Tibial nerve (tissue), 4 donors: ENCODE measurements around the gene ALOXE3. TPM values are rescaled to one million over a fixed set of nuclear protein-coding genes. Genes with fewer than 3 reads are reported as not detected.
A peak's percentile ranks its signal among the peaks of the same experiment; 100 is the strongest.

Source experiments
- DNase-seq, 2 donors: peaks; one replicate each; pipeline ENCODE4 v3.0.0-alpha.2; 2019; ENCODE audit warnings: low spot score in 2 of 2
- H3K27ac ChIP-seq, 4 donors: fragments of 200-600 bp; sonication (generic) in 3 of 4; one replicate each; pipeline ENCODE4 v1.5.1; 2017 to 2019; ENCODE audit warnings: mild to moderate bottlenecking in 1 of 4
- H3K27me3 ChIP-seq, 2 donors: fragments of 200-600 bp; sonication (generic) in 1 of 2; one replicate each; pipeline versions ENCODE4 v1.5.1 to v1.6.0; 2017 to 2019
- H3K36me3 ChIP-seq, 3 donors: fragments of 200-600 bp; sonication (generic); one replicate each; pipeline ENCODE4 v1.5.1; 2018 to 2019
- H3K4me1 ChIP-seq, 4 donors: fragments of 200-600 bp; sonication (generic) in 3 of 4; one replicate each; pipeline ENCODE4 v1.5.1; 2017 to 2019
- H3K4me3 ChIP-seq, 4 donors: fragments of 200-600 bp; sonication (generic) in 3 of 4; one replicate each; pipeline ENCODE4 v1.5.1; 2017 to 2019; ENCODE audit warnings: mild to moderate bottlenecking in 1 of 4, moderate library complexity in 1 of 4
- H3K9me3 ChIP-seq, 4 donors: fragments of 200-600 bp; sonication (generic) in 3 of 4; one replicate each; pipeline ENCODE4 v1.5.1; 2017 to 2019
- CTCF ChIP-seq, 5 experiments: fragments of 200-600 bp in 3 of 5; fragments of 450-650 bp in 2 of 5; sonication (generic) in 3 of 5; IDR thresholded peaks; one replicate each; pipeline ENCODE4 v1.5.1; 2016 to 2019; ENCODE audit warnings: antibody characterized with exemption in 5 of 5, mild to moderate bottlenecking in 3 of 5, moderate library complexity in 2 of 5
- EP300 ChIP-seq, 2 donors: sonication (generic); formaldehyde crosslinking; IDR thresholded peaks; one replicate each; pipeline ENCODE4 v1.6.1; 2017; ENCODE audit warnings: antibody characterized with exemption in 2 of 2, mild to moderate bottlenecking in 1 of 2
- POLR2A ChIP-seq, 2 donors: fragments of 450-650 bp; IDR thresholded peaks; one replicate each; pipeline ENCODE4 v1.6.1; 2017; ENCODE audit warnings: antibody characterized with exemption in 2 of 2, mild to moderate bottlenecking in 2 of 2, moderate library complexity in 2 of 2
- WGBS, 2 donors: methylation state at CpG; one replicate each; pipeline ENCODE4 v1.1.5; 2018; 5-methylcytosine and 5-hydroxymethylcytosine counted together
- total RNA-seq, 4 donors: library from RNA; depleted of rRNA; stranded (reverse); fragments of >200 nt; gene quantifications; one replicate each; pipeline ENCODE4 v1.1.0, GENCODE V29; 2016

The ALOXE3 gene
- total RNA-seq, 4 donors from 2014 or later = not detected

- Histone ChIP-seq H3K27me3 (peaks cover 0 to 33% of the 10 kb centered on the region in 2 donors), H3K4me3 (no peak overlapping the region), H3K36me3 (no peaks in the 10 kb centered on the region), H3K27ac (peak overlapping the region in 3 of 4 donors; percentile 24 to 72 (median 60)), H3K4me1 (peaks cover 0 to 20% (median 3%) of the 10 kb centered on the region in 4 donors), H3K9me3 (no peaks in the 10 kb centered on the region)
- no peak for DNase-seq
- no peak for TF ChIP-seq EP300 (IDR thresholded peaks at IDR 0.05)
- TF ChIP-seq POLR2A (IDR thresholded peaks at IDR 0.05) = no peak
- TF ChIP-seq CTCF (IDR thresholded peaks at IDR 0.05) = no peak
- WGBS, 2 donors = 77 to 80% methylated on average over 3 of the region's 3 CpGs
Measured at GRCh38 chr17:8055851-8056231, 62.5 kb downstream of the ALOXE3 start.

- no peak for TF ChIP-seq POLR2A (IDR thresholded peaks at IDR 0.05)
- TF ChIP-seq EP300 (IDR thresholded peaks at IDR 0.05) = no peak
- no peak for TF ChIP-seq CTCF (IDR thresholded peaks at IDR 0.05)
- Histone ChIP-seq H3K4me3 (no peak overlapping the region), H3K9me3 (no peaks in the 10 kb centered on the region), H3K4me1 (peaks cover 0 to 10% (median 3%) of the 10 kb centered on the region in 4 donors), H3K36me3 (no peaks in the 10 kb centered on the region), H3K27me3 (peaks cover 0 to 19% of the 10 kb centered on the region in 2 donors), H3K27ac (no peak overlapping the region)
- 90 to 96% methylated on average over 7 of the region's 7 CpGs for WGBS, 2 donors
- no peak for DNase-seq
Measured at GRCh38 chr17:8053600-8053999, 64.7 kb downstream of the ALOXE3 start.

GRCh38 chr17:8052256-8053252, 65.8 kb downstream of the ALOXE3 start:
- H3K27ac ChIP-seq = no peak overlapping the region
- DNase-seq = no peak
- H3K9me3 ChIP-seq = no peaks in the 10 kb centered on the region
- 85 to 94% methylated on average over 6 of the region's 6 CpGs for WGBS, 2 donors
- peaks cover 0 to 13% of the 10 kb centered on the region in 2 donors for H3K27me3 ChIP-seq
- H3K36me3 ChIP-seq = no peaks in the 10 kb centered on the region
- peaks cover 0 to 5% (median 3%) of the 10 kb centered on the region in 4 donors for H3K4me1 ChIP-seq
- TF ChIP-seq CTCF (IDR thresholded peaks at IDR 0.05) (no peak), EP300 (IDR thresholded peaks at IDR 0.05) (no peak), POLR2A (IDR thresholded peaks at IDR 0.05) (no peak)
- H3K4me3 ChIP-seq = no peak overlapping the region

GRCh38 chr17:8051831-8052230, 66.5 kb downstream of the ALOXE3 start:
- no peak for TF ChIP-seq EP300 (IDR thresholded peaks at IDR 0.05)
- no peak for TF ChIP-seq CTCF (IDR thresholded peaks at IDR 0.05)
- TF ChIP-seq POLR2A (IDR thresholded peaks at IDR 0.05) = no peak
- Histone ChIP-seq H3K36me3 (no peaks in the 10 kb centered on the region), H3K27ac (no peak overlapping the region), H3K27me3 (peaks cover 0 to 18% of the 10 kb centered on the region in 2 donors), H3K9me3 (no peaks in the 10 kb centered on the region), H3K4me1 (peaks cover 0 to 5% (median 0%) of the 10 kb centered on the region in 4 donors), H3K4me3 (no peak overlapping the region)
- no peak for DNase-seq
- 63 to 87% methylated on average over 7 of the region's 7 CpGs for WGBS, 2 donors

- H3K27me3 ChIP-seq = peaks cover 0 to 11% of the 10 kb centered on the region in 2 donors
- TF ChIP-seq EP300 (IDR thresholded peaks at IDR 0.05) = no peak
- TF ChIP-seq CTCF (IDR thresholded peaks at IDR 0.05) = no peak
- TF ChIP-seq POLR2A (IDR thresholded peaks at IDR 0.05) = no peak
Measured at GRCh38 chr17:8048736-8049135, 69.6 kb downstream of the ALOXE3 start.

More at GRCh38 chr17:8048736-8049135, 69.6 kb downstream of the ALOXE3 start:
- no peaks in the 10 kb centered on the region for H3K36me3 ChIP-seq
- H3K9me3 ChIP-seq = no peaks in the 10 kb centered on the region
- H3K27ac ChIP-seq = no peak overlapping the region
- WGBS, 2 donors = 81 to 82% methylated on average over 8 of the region's 8 CpGs
- H3K4me3 ChIP-seq = no peak overlapping the region
- DNase-seq = no peak
- no peaks in the 10 kb centered on the region for H3K4me1 ChIP-seq
